Cardiac muscle cell (in vitro differentiated cells and primary cell): ENCODE results near the gene MANSC1. TPM values are rescaled to one million over a fixed set of nuclear protein-coding genes. Genes with fewer than 3 reads are reported as not detected.
A peak's percentile ranks its signal among the peaks of the same experiment; 100 is the strongest.
"Not testable (repeated sequence)": the region's sequence is repeated elsewhere in the genome, so short reads cannot be mapped to it uniquely, and the experiment has no call there.

ENCODE experiments used
- DNase-seq, 2 donors: peaks; one replicate each; pipeline versions ENCODE4 v3.0.0 to v3.0.0-alpha.2; 2010 to 2017; ENCODE audit warnings: low read depth in 1 of 2, low spot score in 1 of 2
- H3K27ac ChIP-seq: fragments of 200-600 bp; sonication (generic); 2 replicates; pipeline ENCODE4 v1.5.1; 2016
- H3K27me3 ChIP-seq: fragments of 200-600 bp; sonication (generic); 2 replicates; pipeline ENCODE4 v1.6.0; 2016; ENCODE audit warnings: control low read depth
- H3K36me3 ChIP-seq: fragments of 200-600 bp; sonication (generic); 2 replicates; pipeline ENCODE4 v1.5.1; 2016; ENCODE audit warnings: control low read depth
- H3K4me1 ChIP-seq: fragments of 200-600 bp; sonication (generic); 2 replicates; pipeline ENCODE4 v1.8.1; 2017; ENCODE audit warnings: low read depth, mild to moderate bottlenecking, mixed run types
- H3K4me3 ChIP-seq: fragments of 200-600 bp; sonication (generic); 2 replicates; pipeline ENCODE4 v1.5.1; 2016; ENCODE audit warnings: mild to moderate bottlenecking
- H3K9me3 ChIP-seq: fragments of 200-600 bp; sonication (generic); 2 replicates; pipeline ENCODE4 v1.5.1; 2017; ENCODE audit warnings: low read depth, mild to moderate bottlenecking, control low read depth
- CTCF ChIP-seq: IDR thresholded peaks from 2 replicates; pipeline ENCODE4 v1.5.1; 2012; ENCODE audit warnings: low read depth, mild to moderate bottlenecking, low read length
- polyA plus RNA-seq: library from polyadenylated mRNA; unstranded; fragments of >200 nt; fragmentation: Nextera tagmentation; extraction: Ambion mirVana; gene quantifications from 2 replicates; pipeline ENCODE4 v1.2.1, GENCODE V29; 2016
- total RNA-seq: library from RNA; depleted of rRNA; stranded (reverse); fragments of >200 nt; gene quantifications from 2 replicates; pipeline ENCODE4 v1.2.3, GENCODE V29; 2016

The MANSC1 gene
- total and polyA plus RNA-seq, 2 experiments from 2014 or later: 2.6 to 7.3 TPM

GRCh38 chr12:12353276-12353675 is 3.2 kb upstream of the MANSC1 start:
- Histone ChIP-seq H3K27me3 (peaks cover 14% of the 10 kb centered on the region), H3K9me3 (no peaks in the 10 kb centered on the region), H3K27ac (no peak overlapping the region), H3K36me3 (no peaks in the 10 kb centered on the region), H3K4me1 (peaks cover 7% of the 10 kb centered on the region), H3K4me3 (no peak overlapping the region)
- TF ChIP-seq CTCF: no peak
- no peak for DNase-seq

- H3K27ac ChIP-seq: not testable (repeated sequence)
- peaks cover 17% of the 10 kb centered on the region for H3K27me3 ChIP-seq
These were observed 1.6 kb upstream of the MANSC1 start for GRCh38 chr12:12351468-12352185.

GRCh38 chr12:12350868-12351463 is 924 bp upstream of the MANSC1 start:
- Histone ChIP-seq H3K36me3 (no peaks in the 10 kb centered on the region), H3K9me3 (no peaks in the 10 kb centered on the region), H3K4me1 (no peaks in the 10 kb centered on the region), H3K27me3 (peaks cover 17% of the 10 kb centered on the region), H3K4me3 (no peak overlapping the region), H3K27ac (no peak overlapping the region)
- TF ChIP-seq CTCF: no peak
- DNase-seq: peak in 1 of 2 donors; percentile 6

More at GRCh38 chr12:12351468-12352185, 1.6 kb upstream of the MANSC1 start:
- not testable (repeated sequence) for H3K9me3 ChIP-seq, H3K36me3 ChIP-seq, DNase-seq, H3K4me3 ChIP-seq, H3K4me1 ChIP-seq

DNA sequence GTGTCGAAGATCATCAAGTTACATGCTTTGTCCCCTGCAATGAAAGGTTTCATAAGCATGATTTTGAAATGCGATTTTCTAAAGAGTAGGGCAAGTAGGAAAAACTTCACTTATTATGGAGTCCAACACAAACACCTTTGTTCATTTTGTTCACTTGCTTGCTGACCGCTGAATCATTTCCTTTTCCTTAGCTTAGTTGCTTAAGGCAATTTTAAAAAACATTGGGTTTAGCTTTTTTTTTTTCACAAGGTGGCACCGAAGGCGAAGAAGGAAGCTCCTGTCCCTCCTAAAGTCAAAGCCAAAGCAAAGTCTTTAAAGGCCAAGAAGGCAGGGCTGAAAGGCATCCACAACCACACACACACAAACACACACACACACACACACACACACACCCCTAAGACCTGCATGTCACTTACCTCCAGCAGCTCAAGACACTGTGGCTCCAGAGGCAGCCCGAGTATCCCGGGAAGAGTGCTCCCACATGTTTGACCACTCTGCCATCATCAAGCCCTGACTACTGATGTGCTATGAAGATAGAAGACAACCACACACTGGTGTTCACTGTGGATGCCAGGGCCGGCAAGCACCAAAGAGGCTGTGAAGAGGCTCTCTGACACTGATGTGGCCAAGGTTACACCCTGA is 11.4 kb downstream of the MANSC1 start:
- Histone ChIP-seq H3K27ac (no peak overlapping the region), H3K27me3 (no peaks in the 10 kb centered on the region), H3K9me3 (no peaks in the 10 kb centered on the region), H3K4me3 (no peak overlapping the region), H3K36me3 (no peaks in the 10 kb centered on the region), H3K4me1 (no peaks in the 10 kb centered on the region)
- TF ChIP-seq CTCF: no peak
- peak in 1 of 2 donors; percentile 62 for DNase-seq

DNA sequence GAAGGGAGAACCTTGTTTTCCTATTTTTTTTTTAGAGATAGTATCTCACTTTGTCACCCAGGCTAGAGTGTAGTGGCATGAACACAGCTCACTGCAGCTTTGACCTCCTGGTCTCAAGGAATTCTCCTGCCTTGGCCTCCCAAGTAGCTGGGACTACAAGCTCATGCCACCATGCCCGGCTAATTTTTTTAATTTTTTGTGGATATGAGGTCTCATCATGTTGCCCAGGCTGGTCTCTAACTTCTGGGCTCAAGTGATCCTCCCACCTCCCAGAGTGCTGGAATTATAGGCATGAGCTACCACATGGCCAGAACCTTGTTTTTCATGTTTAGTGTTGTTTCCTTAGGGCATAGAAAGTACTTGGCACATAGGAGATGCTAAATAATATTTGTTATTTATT is 13.5 kb downstream of the MANSC1 start:
- H3K4me1 ChIP-seq: no peaks in the 10 kb centered on the region
- H3K27ac ChIP-seq: no peak overlapping the region
- DNase-seq: no peak

More for the DNA sequence above, 13.5 kb downstream of the MANSC1 start:
- Histone ChIP-seq H3K4me3 (no peak overlapping the region), H3K36me3 (no peaks in the 10 kb centered on the region), H3K27me3 (no peaks in the 10 kb centered on the region), H3K9me3 (no peaks in the 10 kb centered on the region)
- TF ChIP-seq CTCF: no peak
